ENCODE measurements around the gene STX1B.

GRCh38 chr16:31001507-31002249, 8.8 kb downstream of the STX1B start:
- TF ChIP-seq CTCF (conservative IDR thresholded peaks at IDR 0.05; ENCODE audit: low read length) (no peak), EZH2phosphoT487 (IDR thresholded peaks at IDR 0.05; ENCODE audit: borderline replicate concordance) (no peak)
